SW 1271 (cell line): ENCODE data around the gene TMPRSS15.
A peak's percentile ranks its signal among the peaks of the same experiment; 100 is the strongest.

Experiments
- DNase-seq, 2 experiments: peaks; one replicate each; lab custom pipeline; 2025; lab: John Stamatoyannopoulos, UW

The TMPRSS15 gene

DNA sequence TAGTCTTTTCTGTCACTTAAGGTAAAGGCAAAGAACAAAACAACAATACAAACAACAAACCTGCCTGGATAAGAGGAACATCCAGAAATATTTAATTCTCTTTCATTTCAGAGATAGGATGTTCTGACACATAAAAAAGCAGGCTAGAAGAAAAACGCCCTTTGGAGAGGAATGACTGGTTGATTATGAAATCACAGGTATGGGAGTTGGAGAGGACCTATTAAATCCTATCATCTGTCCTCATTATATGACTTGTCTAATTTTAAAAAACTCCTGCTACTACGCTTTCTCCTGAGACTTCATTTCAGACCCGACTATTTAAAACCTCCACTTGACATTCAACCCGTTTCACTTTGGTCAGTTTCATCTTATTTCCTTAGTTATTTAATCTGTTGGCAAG, 54.1 kb downstream of the TMPRSS15 start:
- no peak for DNase-seq

DNA sequence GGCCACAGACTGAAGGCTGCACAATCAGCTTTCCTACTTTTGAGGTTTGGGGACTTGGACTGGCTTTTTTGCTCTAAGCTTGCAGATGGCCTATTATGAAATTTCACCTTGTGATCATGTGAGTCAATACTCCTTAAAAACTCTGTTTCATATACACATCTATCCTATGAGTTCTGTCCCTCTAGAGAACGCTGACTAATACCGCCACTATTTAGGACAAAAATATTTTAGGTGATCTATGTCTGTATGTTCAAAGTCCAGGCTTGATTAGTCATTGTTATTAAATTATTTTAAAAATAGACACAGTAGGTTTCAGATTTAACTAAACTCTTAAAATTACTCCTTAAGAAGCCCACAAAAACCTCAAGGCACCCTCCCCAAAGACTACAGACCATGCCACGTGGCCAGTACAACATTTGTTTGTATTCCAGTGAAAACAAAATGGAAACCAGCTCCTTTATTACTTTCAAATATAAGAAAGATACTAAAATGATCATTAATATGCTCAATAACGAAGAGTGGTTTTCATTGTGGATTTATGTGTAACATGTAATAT, 63.1 kb downstream of the TMPRSS15 start:
- no peak for DNase-seq

DNA sequence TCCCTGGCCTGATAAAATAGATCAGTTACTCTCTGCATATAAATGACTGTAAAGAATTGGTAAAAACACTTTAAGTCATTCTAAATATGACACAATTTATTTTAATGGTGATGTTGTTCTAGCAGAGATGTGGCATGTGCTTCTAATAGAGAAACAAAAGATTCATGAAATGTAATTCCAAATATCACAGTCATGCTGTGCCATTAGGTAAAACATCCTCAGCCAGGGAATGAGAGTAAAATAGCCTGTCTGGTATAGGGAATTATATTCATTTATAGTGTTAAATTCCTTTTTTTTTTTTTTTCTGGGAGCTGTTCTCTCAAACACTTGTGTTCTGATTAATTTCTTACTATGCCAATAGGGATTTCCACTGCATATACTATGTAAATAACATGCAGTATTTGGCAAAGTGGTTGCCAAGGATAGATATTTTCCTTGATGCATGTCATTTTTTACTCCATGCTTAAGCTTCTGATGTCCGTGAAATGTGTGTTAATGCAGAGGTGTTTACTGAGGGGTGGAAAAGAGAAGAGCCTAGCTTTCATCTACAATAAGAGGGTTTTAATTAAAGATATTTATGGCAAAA, 67.8 kb downstream of the TMPRSS15 start:
- no peak for DNase-seq

DNA sequence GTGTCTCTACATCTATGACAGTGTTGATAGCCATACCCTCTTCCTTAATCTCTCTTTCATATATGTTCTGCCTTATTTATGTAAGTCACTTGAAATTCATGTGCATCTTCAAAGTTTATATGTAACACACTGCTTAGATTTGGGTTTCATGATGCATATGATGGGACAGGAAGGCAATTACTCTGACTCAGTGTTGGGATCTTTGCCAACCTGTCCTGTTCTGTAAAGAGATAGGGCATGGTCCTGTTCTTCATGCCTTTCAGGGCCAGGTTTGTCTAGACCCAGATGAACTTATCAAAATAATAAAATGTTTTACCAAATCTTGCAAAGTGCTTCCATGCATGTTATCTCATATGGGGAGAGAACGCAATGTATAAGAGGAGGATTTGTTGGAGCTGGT, 69.5 kb downstream of the TMPRSS15 start:
- DNase-seq = no peak

DNA sequence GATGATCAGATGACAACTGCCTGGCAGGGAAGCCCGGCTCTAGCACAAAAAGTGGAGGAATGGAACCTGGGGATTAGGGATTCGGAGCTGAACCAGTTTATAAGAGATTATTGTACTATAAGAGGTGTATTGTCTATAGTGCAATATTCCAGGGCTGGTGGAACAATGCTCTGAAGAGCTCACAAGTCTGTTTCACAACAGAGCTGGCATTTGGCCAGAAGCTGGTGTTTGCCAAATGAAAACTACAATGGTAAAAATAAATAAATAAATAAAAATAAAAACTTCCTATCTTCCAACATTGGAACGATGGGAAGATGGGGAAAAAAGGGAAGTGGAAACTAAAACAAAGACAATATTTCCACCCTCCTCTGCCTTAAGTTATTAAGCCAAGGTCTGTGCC, 85.4 kb downstream of the TMPRSS15 start:
- no peak for DNase-seq

DNA sequence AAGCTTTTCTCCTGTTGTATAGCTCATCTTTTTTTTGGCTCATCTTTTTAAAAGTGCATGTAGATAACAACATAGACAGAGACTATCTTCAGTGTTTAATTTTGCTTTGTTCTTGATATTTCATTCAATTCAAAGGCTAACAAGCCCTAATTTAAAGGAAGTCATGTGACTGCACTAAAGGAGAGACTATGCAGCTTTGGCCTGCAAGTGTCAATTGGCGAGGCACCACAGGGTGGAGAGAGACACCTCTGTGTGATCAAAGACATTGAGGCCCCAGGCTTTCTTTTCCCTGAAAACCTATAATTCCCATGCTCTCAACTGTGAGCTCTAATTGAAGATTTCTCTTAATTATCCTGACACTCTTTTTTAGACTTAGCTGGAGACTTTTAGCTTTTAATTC, 105.4 kb downstream of the TMPRSS15 start:
- DNase-seq = no peak

DNA sequence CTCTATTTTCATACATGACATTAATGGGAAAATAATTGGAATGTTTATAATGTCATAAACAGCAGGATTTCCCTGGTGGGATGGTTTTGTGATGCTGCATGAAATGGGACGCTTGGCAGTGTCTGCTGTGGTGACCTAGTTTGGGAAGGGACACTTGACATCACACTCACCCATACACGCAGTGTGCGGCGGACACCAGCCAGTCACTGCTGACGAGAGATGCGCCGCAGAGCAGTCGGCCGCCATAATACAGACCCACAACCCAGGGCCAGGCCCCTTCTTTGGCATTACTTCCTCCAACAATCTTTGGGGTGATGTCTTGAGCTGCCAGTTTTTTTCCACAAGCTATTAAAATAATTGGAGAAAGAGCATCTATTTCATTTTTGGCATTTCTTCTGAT, 109.5 kb downstream of the TMPRSS15 start:
- DNase-seq = no peak

DNA sequence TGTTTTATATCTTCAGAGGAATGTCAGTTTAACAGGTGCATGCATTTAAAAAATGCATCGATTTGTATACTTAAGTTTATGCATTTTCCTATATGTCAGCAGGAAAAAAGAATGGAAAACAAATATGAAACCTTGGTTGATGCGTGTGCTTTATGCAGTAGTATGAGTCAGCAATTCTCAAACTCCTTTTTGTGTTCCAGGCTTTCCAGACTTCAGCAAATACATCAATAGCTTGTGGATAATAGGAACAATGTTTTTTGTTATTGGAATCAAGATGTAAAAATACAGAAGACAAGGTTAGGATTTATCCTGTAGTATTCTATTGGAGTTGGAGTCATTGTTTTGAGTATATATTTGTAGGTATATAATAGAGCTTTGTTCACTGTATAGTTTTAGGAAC, 113.7 kb downstream of the TMPRSS15 start:
- DNase-seq = no peak

DNA sequence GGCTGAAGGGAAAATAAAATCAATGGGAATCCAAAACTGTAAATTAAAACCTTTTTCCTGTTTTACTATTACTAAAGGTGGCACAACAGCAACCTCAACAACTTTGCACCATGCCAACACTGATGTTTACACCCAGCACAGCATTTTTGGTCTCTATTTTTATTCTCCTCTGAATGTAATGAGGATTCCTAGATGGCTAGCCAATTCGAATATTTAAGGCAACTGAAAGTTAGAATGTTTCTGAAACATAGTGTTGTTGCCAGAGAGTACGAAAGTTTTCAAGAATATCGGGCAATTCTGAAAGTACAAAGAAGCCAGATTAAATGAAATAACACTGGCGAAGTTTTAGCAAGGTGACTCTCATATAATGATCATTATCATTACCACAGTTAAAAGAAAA, 118.2 kb downstream of the TMPRSS15 start:
- no peak for DNase-seq

DNA sequence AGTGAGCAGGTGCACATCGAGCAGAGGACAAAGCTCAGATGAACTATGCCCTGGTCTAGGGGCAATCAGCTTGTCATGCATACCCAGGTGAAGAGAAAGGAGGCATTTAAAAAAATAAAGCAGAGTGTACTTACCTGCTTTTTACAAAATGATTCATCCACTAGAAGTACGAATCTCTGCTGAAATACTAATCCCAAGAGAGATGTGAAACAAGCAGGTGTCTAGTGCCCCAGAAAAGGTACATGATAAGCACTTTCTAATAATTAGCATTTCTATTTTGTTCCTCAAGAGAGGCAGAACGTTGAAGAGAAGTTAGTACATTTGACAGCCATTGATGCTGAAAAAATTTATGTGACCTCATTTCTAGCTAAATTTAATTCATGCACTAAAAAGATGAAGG, 127.8 kb downstream of the TMPRSS15 start:
- DNase-seq = no peak

DNA sequence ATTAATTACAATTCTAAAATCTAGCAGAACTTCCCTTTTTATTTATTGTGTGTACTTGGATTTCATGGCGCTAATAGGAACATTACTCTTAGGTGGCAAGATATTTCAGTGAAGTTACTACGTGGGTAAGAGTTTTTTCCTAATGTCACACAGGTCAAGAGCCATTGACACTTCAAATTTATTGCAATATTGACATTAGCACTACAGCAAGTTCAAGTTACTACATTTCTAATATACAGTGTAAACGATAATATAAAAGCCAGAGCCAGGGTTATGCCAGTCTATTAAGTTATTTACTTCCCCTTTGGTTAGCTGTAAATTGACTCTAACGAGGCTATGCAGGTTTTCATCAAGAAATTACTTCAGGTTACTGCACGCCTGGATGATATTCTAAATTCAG, 129.2 kb downstream of the TMPRSS15 start:
- DNase-seq = no peak

DNA sequence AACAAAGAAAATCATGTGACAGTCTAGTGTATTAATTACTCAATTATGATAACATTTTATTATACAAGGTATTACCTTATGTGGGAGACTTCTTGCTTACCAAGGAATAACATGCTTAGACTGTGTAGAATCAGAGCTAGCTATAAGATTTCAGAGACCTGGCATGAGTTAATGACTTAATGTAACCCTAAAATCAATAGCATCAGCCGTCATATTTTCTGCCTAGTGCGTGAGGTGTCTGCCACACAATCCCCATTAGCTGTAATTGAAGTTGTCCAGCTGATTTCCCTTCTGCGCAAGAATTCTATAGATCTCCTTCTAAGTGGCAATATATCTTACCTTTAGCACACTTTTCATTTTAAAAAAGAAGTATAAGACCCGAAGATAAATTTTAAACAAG, 130.2 kb downstream of the TMPRSS15 start:
- DNase-seq = no peak

DNA sequence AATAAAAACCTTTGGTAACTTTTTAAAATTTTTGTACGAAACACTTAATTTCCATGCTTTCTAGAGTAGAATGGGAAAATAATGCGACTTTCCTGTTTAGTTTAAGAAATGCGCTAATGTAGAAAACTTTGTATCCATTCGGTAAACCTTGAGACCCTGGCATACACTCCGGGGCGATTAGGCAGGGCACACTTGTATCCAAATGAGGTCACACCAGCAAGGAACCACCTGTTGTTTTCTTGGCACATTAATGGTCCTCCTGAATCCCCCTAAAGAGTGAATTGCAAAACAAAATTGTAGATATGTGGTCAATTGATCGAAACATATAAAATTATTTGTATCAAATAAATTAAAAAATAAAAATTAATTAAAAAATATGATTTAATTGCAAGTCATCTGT, 133.7 kb downstream of the TMPRSS15 start:
- DNase-seq = no peak

DNA sequence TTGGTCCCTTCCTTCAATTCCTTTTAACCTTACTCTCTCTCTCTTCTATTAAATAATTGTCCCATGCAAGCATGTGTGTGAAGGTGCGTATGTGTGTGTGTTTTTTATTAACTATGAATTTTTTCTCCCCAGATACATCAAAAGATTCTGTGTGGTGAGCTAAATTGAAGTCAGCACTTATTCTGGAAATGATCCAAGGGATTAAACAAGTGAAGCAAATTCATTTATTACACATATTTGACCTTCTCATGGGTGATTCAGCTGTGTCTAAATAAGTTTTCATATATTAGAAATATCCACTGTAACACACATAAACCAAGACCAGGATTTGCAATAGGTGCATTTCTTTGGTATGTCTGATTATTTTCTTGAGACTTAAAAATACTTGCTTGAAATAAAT, 134.7 kb downstream of the TMPRSS15 start:
- DNase-seq = no peak

DNA sequence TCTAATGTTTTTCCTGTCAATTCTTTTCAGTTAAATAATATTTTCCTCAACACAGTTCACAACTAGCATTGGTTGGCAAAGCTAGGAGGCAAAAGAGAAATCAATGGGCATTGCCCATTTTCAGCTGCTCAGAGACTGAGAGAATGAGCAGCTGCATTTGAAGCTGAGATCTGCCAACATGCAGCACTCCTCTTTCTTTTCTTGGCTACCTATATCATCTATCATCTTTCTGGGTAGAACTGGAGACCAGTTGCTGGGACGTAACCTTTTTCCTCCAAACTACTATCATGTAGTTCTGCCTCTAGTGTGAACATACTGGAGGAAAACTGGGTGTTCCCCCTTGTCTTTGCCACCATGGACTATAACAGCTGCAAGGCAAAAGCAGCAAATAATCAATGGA, 136.1 kb downstream of the TMPRSS15 start:
- no peak for DNase-seq

DNA sequence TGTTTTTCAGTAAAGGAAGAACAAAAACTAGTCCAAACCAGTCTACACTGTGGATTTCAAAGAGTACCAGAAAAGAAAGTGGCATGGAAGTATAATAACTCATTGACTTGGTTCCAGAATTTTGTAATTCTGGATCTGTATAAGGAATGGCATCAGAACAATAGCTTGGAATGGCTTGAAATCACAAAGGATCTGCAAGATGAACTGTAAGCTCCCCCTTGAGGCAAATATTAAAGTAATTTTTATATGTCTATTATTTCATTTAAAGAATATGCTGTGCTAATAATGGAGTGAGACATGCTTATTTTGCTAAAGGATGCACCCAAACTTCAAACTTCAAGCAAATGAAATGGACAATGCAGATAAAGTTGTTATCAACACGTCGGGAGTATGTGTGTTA, 137.6 kb downstream of the TMPRSS15 start:
- no peak for DNase-seq

DNA sequence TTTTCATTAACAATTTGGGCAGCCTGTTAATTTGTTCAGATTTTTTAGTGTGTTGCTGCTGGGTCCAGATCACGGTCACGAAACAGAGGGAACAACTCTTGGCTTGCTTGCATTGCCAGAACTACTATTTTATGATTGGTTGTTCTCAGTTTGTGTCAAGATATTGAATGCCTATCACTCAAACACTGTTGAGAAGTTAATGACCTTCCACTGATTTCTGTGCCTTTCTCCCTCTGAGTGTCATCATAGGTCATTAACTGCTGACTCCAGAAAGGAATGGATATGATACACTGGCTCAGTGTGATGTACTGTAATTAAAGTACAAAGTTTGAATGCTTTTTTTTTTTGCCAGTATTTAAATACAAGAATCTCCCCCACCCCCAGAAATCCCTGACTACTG, 149.8 kb downstream of the TMPRSS15 start:
- no peak for DNase-seq

DNA sequence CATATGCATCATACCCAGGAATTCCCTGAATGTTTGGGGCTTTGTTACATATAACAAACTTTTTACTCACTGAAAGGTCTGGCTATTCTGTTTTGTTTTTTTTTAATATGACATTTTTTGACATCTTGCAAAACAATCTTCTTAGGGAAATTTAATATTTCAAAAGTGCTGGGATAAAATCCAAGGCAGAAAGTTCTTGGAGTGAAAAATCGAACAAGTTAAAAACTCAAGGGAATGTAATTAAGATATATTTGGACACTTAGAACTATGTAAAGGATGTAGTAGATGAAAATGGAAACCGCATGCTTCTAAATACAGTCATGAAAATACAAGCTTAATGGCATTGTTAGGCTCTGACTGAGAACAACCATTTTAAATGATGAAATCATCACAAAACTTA, 150.4 kb downstream of the TMPRSS15 start:
- DNase-seq = no peak

DNA sequence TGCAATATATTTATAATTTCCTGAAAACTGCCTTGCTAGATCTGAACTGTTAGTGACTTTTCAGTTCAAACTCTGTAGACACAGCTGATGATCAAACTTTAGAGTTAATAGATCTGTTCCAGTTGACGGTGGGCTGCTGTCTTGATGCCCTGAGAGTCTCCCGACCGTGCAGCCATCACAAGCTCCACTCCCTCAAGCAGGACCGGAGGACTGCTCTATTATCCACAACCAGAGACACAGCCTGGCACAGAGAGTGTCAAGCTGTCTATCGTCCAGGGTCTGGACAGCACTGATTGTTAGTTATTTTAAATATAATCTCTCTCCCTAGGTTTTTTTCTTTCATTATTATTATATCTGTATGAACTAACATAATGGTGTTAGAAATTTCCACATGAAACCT, 150.9 kb downstream of the TMPRSS15 start:
- DNase-seq = no peak

DNA sequence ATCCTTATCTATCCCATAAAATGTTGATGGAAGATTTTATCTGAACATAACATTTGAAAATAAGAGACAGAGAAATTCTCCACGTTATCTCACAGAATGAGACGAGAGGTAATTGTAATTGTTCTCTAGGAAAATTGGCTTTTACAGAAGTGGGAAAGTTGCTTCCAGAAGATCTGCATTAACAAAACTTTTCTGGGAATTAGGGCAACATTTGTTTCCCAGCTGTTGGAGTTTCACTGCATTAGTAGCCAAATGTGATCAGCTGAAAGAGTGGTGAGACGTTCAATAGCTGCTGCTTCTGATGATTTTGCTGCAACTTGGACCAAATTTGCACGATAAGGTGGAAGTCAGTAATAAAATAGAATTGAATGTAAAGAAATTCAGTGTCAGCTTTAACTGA, 151.3 kb downstream of the TMPRSS15 start:
- no peak for DNase-seq

DNA sequence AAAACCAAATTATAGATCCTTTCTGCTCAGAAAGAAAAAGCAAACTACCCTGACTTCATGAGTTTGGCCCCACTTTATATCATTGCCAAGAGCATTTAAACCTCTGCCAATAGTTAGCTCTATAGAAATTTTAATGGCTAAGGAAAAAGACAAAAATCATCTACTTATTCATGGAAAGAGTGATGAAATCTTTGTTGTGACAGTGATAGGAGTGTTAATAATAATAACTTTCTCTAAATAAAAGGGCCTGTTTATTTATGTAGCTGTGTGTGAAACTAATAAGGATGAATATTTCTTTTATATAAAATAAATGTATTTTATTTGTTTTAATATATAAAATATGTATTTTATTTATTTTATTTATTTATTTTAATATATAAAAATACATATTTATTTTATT, 152.5 kb downstream of the TMPRSS15 start:
- DNase-seq = no peak

DNA sequence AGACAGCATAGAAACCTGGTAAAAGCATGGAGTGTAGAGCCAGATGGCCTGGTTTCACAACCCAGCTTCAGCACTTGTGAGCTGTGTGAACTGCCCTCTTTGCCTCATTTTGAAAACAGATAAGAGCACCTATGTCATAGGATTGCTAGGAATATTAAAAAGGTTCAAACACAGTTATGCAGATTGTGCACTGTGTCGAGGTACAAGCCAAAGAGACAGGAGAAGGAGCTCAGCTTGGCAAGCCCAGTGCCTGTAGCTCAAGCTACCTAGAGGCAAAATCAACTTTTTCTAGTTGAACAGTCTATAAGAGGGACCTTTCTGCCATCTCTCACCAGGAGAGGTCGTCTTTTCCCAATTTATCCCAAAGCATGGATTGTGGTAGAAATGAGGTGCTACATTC, 153.9 kb downstream of the TMPRSS15 start:
- peak in 1 of 2 experiments; percentile 3 for DNase-seq

DNA sequence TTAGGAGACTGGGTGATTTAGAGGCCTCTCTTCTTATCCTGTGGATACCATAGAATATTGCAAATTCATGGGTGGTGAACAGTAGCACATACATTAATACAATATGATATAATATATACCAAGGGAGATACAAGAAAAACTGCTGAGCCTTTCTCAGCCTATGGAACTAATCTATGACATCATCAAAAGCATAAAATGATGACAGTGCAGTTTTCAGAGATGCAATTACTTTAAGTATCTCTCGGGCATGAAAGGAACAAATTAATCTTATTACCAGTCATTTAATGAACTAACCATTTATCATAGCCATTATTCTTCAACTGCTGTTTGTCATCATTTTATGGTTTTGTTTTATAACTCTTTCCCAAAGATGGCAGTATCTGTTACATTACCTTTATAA, 155.4 kb downstream of the TMPRSS15 start:
- DNase-seq = no peak

DNA sequence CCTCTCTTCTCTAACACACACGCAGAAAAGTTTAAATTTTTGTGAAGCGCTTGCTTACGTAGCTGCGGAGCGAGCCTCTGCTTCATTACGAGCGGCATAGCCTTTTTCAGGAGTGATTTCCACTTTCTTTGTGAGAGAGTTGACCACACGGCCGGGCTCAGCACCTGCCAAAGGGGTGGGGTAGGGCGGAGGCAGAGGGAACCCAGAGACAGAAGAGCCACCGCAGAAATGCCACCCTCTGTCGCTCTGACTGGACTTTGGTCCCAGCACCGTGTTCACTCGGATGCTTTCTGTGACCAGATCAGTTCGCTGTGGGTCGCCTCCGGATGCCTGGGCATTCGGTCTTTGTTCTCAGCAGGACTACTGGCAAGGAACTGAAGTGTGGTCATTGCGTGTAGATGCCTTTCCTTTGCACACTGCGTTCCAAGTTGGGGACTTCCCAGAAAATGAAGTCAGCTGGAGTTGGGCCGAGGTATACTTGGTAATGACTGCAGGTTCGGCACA, 158.1 kb downstream of the TMPRSS15 start:
- DNase-seq = no peak
